Measurements from ENCODE around the gene SMIM33. TPM values are rescaled to one million over a fixed set of nuclear protein-coding genes. Genes with fewer than 3 reads are reported as not detected.
"Not testable (repeated sequence)": the region's sequence is repeated elsewhere in the genome, so short reads cannot be mapped to it uniquely, and the experiment has no call there.

The SMIM33 gene
- total RNA-seq, 1 experiment from 2014 or later: not detected

DNA sequence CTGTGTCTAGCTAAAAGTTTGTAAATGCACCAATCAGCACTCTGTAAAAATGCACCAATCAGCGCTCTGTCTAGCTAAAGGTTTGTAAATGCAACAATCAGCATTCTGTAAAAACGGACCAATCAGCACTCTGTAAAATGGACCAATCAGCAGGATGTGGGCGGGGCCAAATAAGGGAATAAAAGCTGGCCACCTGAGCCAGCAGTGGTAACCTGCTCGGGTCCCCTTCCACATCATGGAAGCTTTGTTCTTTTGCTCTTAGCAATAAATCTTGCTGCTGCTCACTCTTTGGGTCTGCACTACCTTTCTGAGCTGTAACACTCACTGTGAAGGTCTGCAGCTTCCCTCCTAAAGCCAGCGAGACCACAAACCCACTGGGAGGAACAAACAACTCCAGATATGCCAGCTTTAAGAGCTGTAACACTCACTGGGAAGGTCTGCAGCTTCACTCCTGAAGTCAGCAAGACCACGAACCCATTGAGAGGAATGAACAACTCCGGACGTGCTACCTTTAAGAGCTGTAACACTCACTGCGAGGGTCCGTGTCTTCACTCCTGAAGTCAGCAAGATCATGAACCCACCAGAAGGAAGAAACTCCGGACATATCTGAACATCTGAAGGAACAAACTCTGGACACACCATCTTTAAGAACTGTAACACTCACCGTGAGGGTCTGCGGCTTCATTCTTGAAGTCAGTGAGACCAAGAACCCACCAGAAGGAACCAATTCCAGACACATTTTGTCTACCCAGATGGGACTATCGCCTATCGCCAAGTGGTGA lies 32.4 kb downstream of the SMIM33 start:
- H2AFZ ChIP-seq (ENCODE audit: low read length): not testable (repeated sequence)

DNA sequence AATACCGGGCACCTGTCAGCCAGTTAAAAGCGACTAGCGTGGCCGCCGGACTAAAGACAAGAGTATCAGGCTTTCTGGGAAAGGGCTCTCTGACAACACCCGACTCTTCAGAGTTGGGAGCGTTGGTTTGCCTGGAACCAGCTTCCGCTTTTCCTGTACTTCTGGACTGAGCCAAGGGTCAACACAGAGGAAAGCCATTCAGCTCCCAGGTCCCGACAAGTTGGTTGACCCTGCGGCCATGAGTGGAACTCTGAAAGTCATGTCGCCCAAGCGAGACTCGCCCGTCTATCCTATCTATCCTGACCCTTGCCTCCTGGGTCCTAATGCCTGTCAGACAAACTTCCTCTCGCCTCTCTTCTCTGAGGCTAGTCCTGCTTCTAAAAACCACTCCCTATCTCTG lies 33.1 kb downstream of the SMIM33 start:
- H3K4me1 ChIP-seq (ENCODE audit: low read length); H3K27me3 ChIP-seq (ENCODE audit: low read length); H3K9me3 ChIP-seq (ENCODE audit: low read length); H2AFZ ChIP-seq (ENCODE audit: low read length); H3K9ac ChIP-seq (ENCODE audit: low read length); H3K27ac ChIP-seq (ENCODE audit: low read length); H3K4me3 ChIP-seq (ENCODE audit: low read length); H3K79me2 ChIP-seq (ENCODE audit: low read length); DNase-seq; H3K4me2 ChIP-seq (ENCODE audit: low read depth, low read length, poor library complexity, severe bottlenecking); H3K9me2 ChIP-seq (replicated peaks; ENCODE audit: insufficient read depth, low read length); H4K20me1 ChIP-seq (ENCODE audit: insufficient read depth, low read depth, low read length); H3K36me3 ChIP-seq (ENCODE audit: insufficient read depth, low read length): not testable (repeated sequence)

More for the DNA sequence above, 32.4 kb downstream of the SMIM33 start:
- not testable (repeated sequence) for H3K9me2 ChIP-seq (replicated peaks; ENCODE audit: insufficient read depth, low read length); H3K27ac ChIP-seq (ENCODE audit: low read length); H3K9me3 ChIP-seq (ENCODE audit: low read length); H4K20me1 ChIP-seq (ENCODE audit: insufficient read depth, low read depth, low read length); DNase-seq; H3K4me2 ChIP-seq (ENCODE audit: low read depth, low read length, poor library complexity, severe bottlenecking); H3K4me3 ChIP-seq (ENCODE audit: low read length); H3K9ac ChIP-seq (ENCODE audit: low read length); H3K4me1 ChIP-seq (ENCODE audit: low read length); H3K79me2 ChIP-seq (ENCODE audit: low read length); H3K27me3 ChIP-seq (ENCODE audit: low read length); H3K36me3 ChIP-seq (ENCODE audit: insufficient read depth, low read length)

DNA sequence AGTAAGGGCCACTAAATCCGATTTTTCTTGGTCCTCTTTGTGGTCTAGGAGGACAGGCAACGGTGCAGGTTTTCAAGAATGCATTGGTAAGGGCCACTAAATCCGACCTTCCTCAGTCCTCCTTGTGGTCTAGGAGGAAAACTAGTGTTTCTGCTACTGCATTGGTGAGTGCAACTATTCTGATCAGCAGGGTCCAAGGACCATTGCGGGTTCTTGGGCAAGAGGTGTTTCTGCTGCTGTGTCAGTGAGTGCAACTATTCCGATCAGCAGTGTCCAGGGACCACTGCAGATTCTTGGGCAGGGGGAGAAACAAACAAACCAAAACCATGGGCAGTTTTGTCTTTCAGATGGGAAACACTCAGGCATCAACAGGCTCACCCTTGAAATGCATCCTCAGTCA lies 33.9 kb downstream of the SMIM33 start:
- not testable (repeated sequence) for H4K20me1 ChIP-seq (ENCODE audit: insufficient read depth, low read depth, low read length); H3K4me3 ChIP-seq (ENCODE audit: low read length); H3K9me3 ChIP-seq (ENCODE audit: low read length); H3K27me3 ChIP-seq (ENCODE audit: low read length); H3K27ac ChIP-seq (ENCODE audit: low read length); H2AFZ ChIP-seq (ENCODE audit: low read length); H3K9me2 ChIP-seq (replicated peaks; ENCODE audit: insufficient read depth, low read length); H3K79me2 ChIP-seq (ENCODE audit: low read length); H3K4me2 ChIP-seq (ENCODE audit: low read depth, low read length, poor library complexity, severe bottlenecking); H3K4me1 ChIP-seq (ENCODE audit: low read length); H3K9ac ChIP-seq (ENCODE audit: low read length); H3K36me3 ChIP-seq (ENCODE audit: insufficient read depth, low read length); DNase-seq

DNA sequence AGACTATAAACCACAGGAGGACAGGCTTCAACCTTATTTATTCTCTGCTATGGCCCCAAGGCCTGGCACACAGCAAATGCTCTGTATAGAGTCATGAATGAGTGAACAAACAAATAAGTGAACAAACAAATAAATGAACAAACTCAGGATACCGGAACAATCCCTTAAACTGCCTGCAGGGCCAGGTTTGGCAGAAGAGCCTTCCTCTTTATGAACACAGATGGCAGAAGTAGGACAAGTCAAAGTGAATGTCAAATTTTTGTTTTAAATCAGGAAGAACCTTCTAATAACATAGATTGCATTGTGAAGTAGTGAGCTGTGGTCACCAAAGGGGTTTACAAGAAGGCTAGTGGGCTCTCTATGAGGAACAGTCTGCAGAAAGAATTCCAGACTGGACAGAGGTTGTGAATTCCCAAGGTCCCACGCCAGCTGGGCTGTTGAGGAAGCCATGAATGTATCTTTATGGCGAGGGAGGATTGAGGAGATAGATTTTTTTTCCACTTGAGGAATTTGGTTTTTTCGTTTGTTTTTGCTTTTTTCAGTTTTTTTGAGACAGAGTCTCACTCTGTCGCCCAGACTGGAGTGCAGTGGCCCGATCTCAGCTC lies 42.1 kb downstream of the SMIM33 start:
- DNase-seq: no peak
- no peaks in the 10 kb centered on the region for H4K20me1 ChIP-seq (ENCODE audit: insufficient read depth, low read depth, low read length)
- H3K36me3 ChIP-seq (ENCODE audit: insufficient read depth, low read length): no peaks in the 10 kb centered on the region
- no peak overlapping the region for H3K4me2 ChIP-seq (ENCODE audit: low read depth, low read length, poor library complexity, severe bottlenecking)
- no peak overlapping the region for H3K4me3 ChIP-seq (ENCODE audit: low read length)
- no peak overlapping the region for H2AFZ ChIP-seq (ENCODE audit: low read length)
- H3K27ac ChIP-seq (ENCODE audit: low read length): no peak overlapping the region
- H3K27me3 ChIP-seq (ENCODE audit: low read length): no peaks in the 10 kb centered on the region
- H3K9me2 ChIP-seq (replicated peaks; ENCODE audit: insufficient read depth, low read length): no peaks in the 10 kb centered on the region
- H3K9me3 ChIP-seq (ENCODE audit: low read length): no peaks in the 10 kb centered on the region
- no peak overlapping the region for H3K9ac ChIP-seq (ENCODE audit: low read length)
- peaks cover 17% of the 10 kb centered on the region for H3K4me1 ChIP-seq (ENCODE audit: low read length)
- no peaks in the 10 kb centered on the region for H3K79me2 ChIP-seq (ENCODE audit: low read length)

DNA sequence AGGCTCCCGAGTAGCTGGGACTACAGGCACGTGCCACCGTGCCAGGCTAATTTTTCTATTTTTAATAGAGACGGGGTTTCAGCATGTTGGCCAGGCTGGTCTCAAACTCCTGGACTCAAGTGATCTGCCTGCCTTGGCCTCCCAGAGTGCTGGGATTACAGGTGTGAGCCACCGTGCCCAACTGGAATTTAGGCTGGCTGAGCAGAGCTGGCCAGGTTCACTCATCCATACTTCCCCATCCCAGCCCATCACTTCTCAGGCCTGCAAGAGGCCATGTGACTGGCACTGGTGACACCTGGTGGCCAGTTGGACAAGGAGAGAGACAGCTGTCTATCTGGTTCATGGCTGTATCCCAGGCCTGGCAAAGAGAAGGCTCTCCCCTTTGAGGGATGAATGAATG lies 42.6 kb downstream of the SMIM33 start:
- 0 out of 2 replicates have a peak overlapping the region, but pooled peaks have one; percentile 10 for H3K9ac ChIP-seq (ENCODE audit: low read length)
- not testable (repeated sequence) for H3K4me3 ChIP-seq (ENCODE audit: low read length); H3K9me3 ChIP-seq (ENCODE audit: low read length); H3K4me2 ChIP-seq (ENCODE audit: low read depth, low read length, poor library complexity, severe bottlenecking); H3K79me2 ChIP-seq (ENCODE audit: low read length); H3K27me3 ChIP-seq (ENCODE audit: low read length); H3K27ac ChIP-seq (ENCODE audit: low read length); H4K20me1 ChIP-seq (ENCODE audit: insufficient read depth, low read depth, low read length); H3K9me2 ChIP-seq (replicated peaks; ENCODE audit: insufficient read depth, low read length); H2AFZ ChIP-seq (ENCODE audit: low read length); H3K36me3 ChIP-seq (ENCODE audit: insufficient read depth, low read length)
- DNase-seq: peak; percentile 81
- peaks cover 21% of the 10 kb centered on the region for H3K4me1 ChIP-seq (ENCODE audit: low read length)

DNA sequence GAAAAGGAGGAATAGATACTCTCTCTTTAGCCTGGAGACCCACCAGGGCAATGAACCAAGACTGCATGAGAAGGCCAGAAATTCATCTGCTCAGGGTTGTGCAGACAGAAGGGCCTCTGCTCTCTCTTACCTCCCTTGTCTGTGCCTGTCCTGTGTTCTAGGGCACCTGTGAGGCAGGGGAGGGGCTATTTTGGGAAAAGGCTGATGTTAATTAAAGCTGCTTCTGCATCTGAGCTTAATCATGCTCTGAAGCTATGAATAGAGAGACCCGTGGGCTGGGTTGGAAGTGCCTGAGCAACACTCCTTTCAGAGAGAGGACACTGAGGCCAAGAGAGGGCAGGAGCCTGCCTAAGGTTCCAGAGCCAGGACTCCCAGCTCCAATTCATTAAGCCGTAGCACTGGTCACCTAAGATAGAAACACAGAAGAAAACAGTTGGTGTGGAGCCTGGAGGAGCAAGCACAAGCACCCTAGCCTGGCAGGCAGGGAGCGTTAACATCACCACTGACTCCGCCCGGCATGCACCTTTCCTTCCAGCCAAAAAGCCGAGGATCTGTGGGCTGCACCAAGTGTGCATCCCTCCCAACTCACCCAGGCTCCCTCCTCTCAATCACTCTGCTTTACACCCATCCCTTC lies 43.2 kb downstream of the SMIM33 start:
- Histone ChIP-seq H3K9me3 (ENCODE audit: low read length) (no peaks in the 10 kb centered on the region), H4K20me1 (ENCODE audit: insufficient read depth, low read depth, low read length) (no peaks in the 10 kb centered on the region), H3K79me2 (ENCODE audit: low read length) (no peaks in the 10 kb centered on the region), H3K27ac (ENCODE audit: low read length) (no peak overlapping the region), H2AFZ (ENCODE audit: low read length) (no peak overlapping the region; the same call in 1 of the 2 replicates), H3K4me1 (ENCODE audit: low read length) (peaks cover 23% of the 10 kb centered on the region), H3K9me2 (replicated peaks; ENCODE audit: insufficient read depth, low read length) (no peaks in the 10 kb centered on the region), H3K4me2 (ENCODE audit: low read depth, low read length, poor library complexity, severe bottlenecking) (no peak overlapping the region), H3K4me3 (ENCODE audit: low read length) (no peak overlapping the region), H3K9ac (ENCODE audit: low read length) (0 out of 2 replicates have a peak overlapping the region, but pooled peaks have one; percentile 10), H3K36me3 (ENCODE audit: insufficient read depth, low read length) (no peaks in the 10 kb centered on the region), H3K27me3 (ENCODE audit: low read length) (no peaks in the 10 kb centered on the region)
- no peak for DNase-seq

DNA sequence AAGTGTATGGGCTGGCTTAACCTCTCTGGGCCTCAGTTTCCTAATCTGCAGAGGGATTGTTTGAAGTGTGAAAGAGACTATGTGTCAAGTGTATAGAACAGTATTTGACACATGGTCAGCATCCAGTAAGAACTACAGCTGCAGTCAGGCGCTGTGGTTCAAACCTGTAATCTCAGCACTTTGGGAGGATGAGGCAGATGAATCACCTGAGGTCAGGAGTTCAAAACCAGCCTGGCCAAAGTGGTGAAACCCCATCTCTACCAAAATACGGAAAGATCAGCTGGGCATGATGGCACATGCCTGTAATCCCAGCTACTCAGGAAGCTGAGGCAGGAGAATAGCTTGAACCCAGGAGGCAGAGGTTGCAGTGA lies 43.7 kb downstream of the SMIM33 start:
- Histone ChIP-seq H3K4me2 (ENCODE audit: low read depth, low read length, poor library complexity, severe bottlenecking) (no peak overlapping the region), H3K9me2 (replicated peaks; ENCODE audit: insufficient read depth, low read length) (no peaks in the 10 kb centered on the region), H2AFZ (ENCODE audit: low read length) (no peak overlapping the region), H3K9me3 (ENCODE audit: low read length) (no peaks in the 10 kb centered on the region), H3K4me3 (ENCODE audit: low read length) (no peak overlapping the region), H3K4me1 (ENCODE audit: low read length) (peaks cover 23% of the 10 kb centered on the region), H3K27ac (ENCODE audit: low read length) (no peak overlapping the region), H3K27me3 (ENCODE audit: low read length) (no peaks in the 10 kb centered on the region), H3K9ac (ENCODE audit: low read length) (no peak overlapping the region), H4K20me1 (ENCODE audit: insufficient read depth, low read depth, low read length) (no peaks in the 10 kb centered on the region), H3K79me2 (ENCODE audit: low read length) (no peaks in the 10 kb centered on the region), H3K36me3 (ENCODE audit: insufficient read depth, low read length) (no peaks in the 10 kb centered on the region)
- DNase-seq: no peak

DNA sequence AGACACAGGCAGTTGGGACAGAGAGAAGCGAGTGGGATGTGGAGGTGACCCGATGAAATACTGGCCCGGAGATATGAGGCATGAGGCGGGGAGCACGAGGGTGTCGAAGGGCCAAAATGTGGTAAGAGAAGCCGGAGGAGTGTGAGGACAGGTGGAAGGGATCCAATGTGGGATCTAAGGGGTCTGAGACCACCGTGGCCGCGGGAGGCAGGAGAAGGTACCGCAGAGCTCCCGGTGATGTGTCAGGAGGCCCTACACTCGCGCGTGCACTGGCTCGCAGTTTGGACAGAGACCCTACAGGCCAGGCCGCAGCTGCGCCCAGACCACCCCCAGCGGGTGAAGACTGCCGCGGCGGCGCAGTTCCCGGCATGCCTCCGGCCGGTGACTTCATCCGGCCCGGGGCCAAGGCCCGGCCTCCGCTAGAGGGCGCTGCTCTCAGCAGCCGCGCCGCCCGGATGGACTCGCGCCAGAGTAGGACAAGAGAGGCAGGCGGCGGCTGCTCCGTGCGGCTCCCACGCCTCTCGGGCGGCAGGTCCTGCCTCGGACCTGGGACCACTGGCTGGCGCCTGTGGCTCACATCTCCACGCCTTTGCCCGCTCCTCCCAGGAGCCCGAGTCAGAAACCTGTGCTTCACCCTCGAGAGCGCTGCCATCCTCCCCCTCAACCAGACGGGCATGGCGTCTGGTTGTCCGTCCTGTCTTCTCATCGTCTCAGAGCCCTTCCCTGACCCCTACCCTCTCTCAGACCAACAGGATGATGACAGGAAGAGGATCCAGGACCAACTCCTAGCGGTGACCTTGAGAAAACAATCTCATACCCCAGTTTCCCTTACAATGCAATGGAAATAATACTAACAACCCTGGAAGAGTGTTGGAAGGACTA lies 47.1 kb downstream of the SMIM33 start:
- H3K4me2 ChIP-seq (ENCODE audit: low read depth, low read length, poor library complexity, severe bottlenecking): peak overlapping the region; percentile 92
- H3K9ac ChIP-seq (ENCODE audit: low read length): peak overlapping the region; percentile 86
- no peaks in the 10 kb centered on the region for H3K36me3 ChIP-seq (ENCODE audit: insufficient read depth, low read length)
- DNase-seq: peak; percentile 96
- H3K9me3 ChIP-seq (ENCODE audit: low read length): no peaks in the 10 kb centered on the region
- no peaks in the 10 kb centered on the region for H4K20me1 ChIP-seq (ENCODE audit: insufficient read depth, low read depth, low read length)
- H3K79me2 ChIP-seq (ENCODE audit: low read length): no peaks in the 10 kb centered on the region
- no peaks in the 10 kb centered on the region for H3K9me2 ChIP-seq (replicated peaks; ENCODE audit: insufficient read depth, low read length)
- H3K27ac ChIP-seq (ENCODE audit: low read length): no peak overlapping the region
- peak overlapping the region; percentile 90 for H2AFZ ChIP-seq (ENCODE audit: low read length)
- peak overlapping the region; percentile 74 for H3K4me3 ChIP-seq (ENCODE audit: low read length)
- peaks cover 26% of the 10 kb centered on the region for H3K4me1 ChIP-seq (ENCODE audit: low read length)
- no peaks in the 10 kb centered on the region for H3K27me3 ChIP-seq (ENCODE audit: low read length)
